ENCODE data around the gene IFNA5. TPM values are rescaled to one million over a fixed set of nuclear protein-coding genes. Genes with fewer than 3 reads are reported as not detected.
A peak's percentile ranks its signal among the peaks of the same experiment; 100 is the strongest.

IFNA5 gene
- total RNA-seq, result 0.36 TPM

DNA sequence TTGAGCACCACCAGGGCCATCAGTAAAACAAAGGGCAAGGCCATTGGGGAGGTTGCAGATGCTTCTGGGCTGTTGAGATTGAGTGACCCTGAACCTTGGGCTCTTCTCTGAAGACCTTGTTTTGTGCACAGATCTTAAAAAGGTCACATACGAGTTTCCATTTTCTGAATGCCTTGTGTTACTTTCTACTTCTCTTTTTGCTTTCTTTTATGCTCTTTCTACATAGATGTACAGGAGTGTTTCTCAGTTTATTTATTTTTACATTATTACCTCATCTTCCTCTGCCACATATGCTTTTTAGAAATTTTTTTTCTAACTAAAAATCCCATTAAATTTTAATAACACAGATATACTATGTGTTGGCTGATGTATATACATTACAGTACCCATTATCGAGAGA lies at the start of gene IFNA5:
TSS of gene IFNA5 (minus strand) at position 101 of the 400 bp plus-strand sequence. CDS start at position 44, 57 bp downstream.
- ATAC-seq, result no peak
- no peak for DNase-seq (ENCODE audit: low spot score)
- intact Hi-C loops (cut with DNase I), result no loop called here

DNA sequence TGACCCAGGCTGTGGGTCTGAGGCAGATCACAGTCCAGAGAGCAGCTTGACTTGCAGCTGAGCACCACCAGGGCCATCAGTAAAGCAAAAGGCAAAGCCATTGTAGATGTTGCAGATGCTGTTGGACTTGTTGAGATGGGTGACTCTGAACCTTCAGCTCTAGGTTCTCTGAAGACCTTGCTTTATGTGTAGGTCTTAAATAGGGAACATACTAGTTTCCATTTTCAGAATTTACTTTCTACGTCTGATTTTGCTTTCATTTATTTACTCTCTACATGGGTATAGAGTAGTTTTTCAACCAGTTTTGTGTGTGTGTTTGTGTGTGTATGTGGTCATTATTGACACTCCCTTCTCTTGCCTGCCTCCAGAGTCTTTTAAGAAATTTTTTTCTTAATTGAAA lies 45.7 kb upstream of the IFNA5 start, which contains the start of gene IFNA6:
TSS of gene IFNA6 (minus strand) at position 101 of the 400 bp plus-strand sequence. CDS start at position 101, 0 bp downstream.
- DNase-seq (ENCODE audit: low spot score) (no peak), ATAC-seq (no peak)
- intact Hi-C loops (cut with DNase I), result no loop called here

DNA sequence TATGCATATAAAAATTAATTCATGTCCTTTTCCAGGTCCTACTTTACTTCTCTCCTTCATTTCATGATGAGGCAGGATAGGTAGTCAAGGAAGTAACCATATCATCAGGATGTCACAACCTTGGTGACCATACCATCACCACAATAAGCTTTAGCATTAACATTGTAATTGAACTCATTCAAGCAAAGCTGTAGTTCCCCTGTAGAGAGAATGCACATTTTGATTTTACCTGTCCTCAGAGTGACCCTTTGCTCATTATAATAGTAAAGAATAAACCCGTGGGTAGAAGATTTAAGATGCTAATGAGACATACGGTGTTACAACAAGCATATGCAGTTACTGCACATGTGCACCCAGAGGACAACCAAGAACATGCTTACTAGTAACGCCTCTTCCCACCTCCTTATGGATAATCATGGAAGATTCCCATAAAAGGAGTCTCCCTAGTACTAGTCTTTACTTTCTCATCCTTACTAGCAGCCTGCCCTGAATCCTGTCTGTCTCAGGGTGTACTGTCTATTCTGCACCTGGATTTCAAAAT lies 43.4 kb upstream of the IFNA5 start:
- DNase-seq (ENCODE audit: low spot score), result no peak
- ATAC-seq, result no peak
- intact Hi-C loops (cut with DNase I), result no loop called here

DNA sequence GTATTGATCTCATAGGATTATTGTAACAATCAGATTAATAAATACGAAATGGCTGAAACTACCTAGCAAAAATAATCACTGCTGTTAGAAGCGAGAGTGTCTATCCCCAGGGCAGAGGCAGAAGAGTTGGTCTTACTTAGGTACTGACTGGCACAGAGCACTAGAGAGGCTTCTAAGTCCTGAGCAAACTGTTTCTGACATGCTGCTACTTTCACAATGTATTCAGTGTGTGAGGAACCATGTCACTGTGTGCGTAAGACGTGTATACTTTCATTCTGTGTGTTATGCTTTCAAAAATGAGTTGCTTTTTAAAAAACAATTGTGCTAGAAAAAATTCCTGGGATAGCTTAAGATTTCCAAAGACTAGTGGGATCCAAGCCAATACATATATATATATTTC lies 35.6 kb upstream of the IFNA5 start:
- DNase-seq (ENCODE audit: low spot score), result no peak
- intact Hi-C loops (cut with DNase I), result no loop called here
- ATAC-seq, result no peak

DNA sequence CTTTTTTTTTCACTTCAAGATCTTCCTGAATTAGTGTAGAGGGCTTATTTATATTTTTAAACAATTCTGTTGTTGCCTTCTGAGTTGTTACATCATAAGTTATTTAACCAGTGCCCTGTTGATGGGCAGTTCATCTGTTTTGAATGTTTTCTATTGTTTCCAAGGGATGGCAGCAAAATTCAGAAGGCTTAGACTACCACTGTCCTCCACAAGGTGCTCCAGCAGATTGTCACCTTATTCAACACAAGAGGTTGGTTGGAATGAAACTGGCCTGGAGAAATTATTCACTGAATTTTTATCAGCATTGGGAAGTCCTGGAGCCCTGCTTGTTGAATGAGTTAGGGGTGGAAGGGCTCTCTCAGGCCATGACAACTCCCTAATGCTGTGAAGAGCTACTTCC lies 31.3 kb upstream of the IFNA5 start:
- ATAC-seq (no peak), DNase-seq (ENCODE audit: low spot score) (no peak)
- intact Hi-C loops (cut with DNase I), result no loop called here

DNA sequence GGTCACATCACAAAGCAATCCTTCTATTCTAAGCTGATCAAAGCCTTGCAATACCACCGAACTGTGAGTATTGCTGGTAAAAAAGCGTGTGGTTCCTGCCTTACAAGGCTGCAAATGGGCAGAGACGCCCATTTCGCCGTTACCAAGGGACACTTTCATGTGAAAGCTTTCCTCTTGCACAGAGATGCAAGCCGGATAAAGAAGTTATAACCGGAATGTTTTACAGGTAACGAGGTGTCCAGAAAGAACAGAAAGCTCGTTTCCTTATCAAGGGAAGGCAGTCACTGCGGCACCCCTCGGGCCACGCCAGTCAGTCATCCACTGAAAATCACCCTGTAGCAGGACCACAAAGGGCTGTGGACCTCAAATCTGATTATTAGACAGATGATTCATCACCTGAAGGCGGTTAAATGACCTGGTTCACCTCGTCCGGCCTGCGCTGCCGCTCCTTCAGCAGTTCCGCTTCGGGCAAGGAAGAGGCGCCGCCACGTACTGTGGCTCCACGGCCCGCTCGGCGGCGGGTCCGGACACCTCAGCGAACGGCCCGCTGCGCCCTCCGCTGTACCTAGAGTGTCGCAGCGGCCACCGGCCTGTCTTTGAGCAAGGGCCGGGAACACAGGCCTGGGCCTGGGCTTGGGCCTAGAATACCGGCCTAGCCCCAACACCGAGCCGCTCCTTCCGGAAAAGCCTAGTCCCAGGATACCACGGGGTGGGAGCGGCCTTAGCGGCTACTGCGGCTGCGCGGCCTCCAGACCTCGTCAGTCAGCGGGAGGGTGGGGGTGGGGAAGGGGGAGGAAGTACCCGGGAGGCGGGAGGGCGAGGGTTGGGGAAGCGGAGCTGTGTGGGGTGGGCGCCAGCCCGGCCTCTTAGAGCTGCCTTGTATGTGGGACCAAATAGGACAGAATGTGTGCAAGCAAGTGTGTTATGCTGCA lies 29.9 kb upstream of the IFNA5 start, which contains the start of gene KLHL9:
TSS of gene KLHL9 (minus strand) at position 704 of the 932 bp plus-strand sequence. CDS start at position 159, 545 bp downstream.
- DNase-seq (ENCODE audit: low spot score), result peak; percentile 96
- ATAC-seq, result peak; percentile 99
- intact Hi-C loops (cut with DNase I), result no loop called here

DNA sequence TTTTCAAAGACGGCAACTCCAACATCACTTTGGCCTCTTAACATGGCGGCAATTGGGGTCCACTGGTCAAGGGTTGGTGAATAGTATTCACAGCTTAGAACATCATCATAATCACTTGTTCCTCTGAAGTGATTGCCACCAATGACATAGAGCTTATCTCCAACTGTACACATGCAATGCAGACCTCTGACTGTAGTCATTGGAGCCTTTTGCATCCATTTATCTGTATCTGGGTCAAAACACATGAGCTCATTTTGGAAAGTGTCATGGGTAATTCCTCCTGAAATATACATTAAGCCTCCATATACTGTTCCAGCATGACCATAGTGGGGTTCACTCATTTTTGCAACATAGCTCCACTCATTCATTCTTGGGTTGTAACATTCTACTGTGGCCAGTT lies 28.1 kb upstream of the IFNA5 start:
- DNase-seq (ENCODE audit: low spot score) (no peak), ATAC-seq (no peak)
- intact Hi-C loops (cut with DNase I), result no loop called here

DNA sequence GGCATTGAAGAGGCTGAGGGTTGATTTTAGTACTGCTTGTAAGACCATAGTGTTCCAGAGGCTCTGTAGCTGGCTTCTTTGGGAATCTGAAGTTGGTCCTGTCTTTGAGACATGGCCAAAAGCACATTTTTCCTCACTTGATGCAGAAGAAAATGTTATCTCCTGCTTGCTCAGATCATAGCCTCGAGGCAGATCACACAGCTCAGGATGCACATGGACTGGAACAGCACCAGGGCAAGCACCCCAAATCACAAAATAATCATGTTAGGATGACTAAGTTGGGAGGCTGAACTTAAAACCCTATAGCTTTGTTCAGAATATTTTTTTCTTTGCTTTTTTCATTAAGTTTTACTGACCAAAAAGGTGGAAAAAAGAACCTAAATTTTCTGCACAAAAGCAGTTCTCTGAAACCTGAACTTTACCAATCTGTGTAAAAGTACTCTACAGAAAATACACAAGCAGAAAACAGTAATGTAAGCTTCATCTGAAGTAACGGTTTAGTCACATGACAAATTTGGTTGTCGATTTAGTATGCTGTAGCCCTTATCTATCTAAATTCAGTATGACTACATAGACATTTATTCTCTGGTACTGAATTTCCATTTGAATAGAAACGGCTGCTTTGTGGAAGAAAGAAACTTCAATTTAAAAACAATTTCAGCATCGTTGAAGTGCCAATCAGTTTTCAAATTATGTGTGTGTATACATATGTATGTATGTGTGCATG lies 26.7 kb upstream of the IFNA5 start:
- ATAC-seq, result no peak
- intact Hi-C loops (cut with DNase I), result no loop called here
- no peak for DNase-seq (ENCODE audit: low spot score)

DNA sequence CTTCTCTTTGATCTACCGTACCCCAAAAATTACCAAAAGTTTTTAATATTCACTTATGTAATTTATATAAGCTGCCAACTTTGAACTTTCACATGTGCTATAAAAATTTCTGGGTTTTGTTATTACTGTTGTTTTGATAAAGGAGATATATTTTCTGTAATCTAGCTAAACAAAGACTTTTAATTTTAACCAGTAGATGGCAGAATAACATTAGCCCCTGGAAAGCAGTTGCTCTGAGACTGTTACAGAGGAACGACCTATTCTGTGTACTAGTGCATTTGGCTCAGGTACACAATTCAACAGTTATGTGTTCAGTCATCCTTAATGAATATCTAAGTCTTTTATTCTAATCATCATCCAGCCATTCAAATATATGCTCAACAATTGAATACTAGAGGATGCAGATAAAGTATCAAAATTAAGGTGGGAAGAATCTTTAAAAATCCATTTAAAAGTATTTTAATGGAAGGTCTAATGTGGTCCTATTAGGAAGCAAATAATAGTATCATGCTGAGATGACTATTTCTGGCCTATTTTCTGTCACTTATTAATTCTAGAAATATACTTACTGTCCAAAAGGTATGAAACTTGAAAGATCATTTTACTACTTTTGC lies 21.5 kb upstream of the IFNA5 start:
- DNase-seq (ENCODE audit: low spot score) (no peak), ATAC-seq (peak; percentile 80)
- intact Hi-C loops (cut with DNase I), result no loop called here

DNA sequence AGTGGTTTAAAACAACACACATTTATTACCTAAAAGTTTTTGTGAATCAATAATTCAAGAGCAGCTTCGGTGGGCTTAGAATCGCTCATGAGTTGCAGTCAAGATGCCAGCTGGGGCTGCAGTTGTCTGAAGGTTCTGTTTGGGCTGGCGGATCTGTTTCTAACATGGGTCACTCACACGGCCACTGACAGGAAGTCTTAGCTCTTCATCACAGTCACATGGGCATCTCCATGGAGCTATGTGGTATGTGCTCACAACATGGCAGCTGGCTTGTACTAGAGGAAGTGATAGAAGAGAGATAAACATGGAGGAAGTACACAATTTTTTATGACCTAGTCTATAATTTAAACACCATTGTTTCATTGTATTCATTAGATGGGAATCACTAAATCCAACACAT lies 18.9 kb upstream of the IFNA5 start:
- intact Hi-C loops (cut with DNase I), result loop anchor here (5.0 kb wide), 1 partner anchor 463 kb away; no protein-coding TSS in a partner anchor
- ATAC-seq (no peak), DNase-seq (ENCODE audit: low spot score) (no peak)

DNA sequence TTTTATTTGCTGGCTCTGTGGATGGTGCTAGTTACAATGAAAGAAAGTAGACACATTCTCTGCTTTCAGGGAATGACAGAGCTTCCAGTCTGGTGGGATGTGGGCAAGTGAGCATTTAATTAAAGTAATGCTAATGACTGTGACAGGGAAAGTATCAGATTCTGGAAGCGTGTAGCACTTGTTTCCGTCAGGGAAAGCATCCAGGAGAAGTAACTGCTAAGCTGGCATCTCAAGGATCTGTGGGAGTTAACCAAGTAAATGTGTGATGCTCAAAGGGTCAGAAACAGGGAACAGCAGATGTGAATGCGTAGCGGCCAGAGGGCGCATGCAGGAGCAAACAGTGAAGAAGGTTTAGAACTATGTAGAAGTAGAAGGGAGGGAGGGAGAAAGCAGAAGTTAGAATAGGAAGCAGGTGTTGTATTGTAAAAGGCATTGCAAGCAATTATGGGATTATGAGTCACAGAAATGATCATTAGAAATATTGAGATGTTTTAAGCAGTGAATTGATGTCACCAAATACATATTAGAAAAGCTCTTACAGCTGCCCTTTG lies 17.9 kb upstream of the IFNA5 start:
- intact Hi-C loops (cut with DNase I), result loop anchor here (5.0 kb wide), 1 partner anchor 464 kb away; no protein-coding TSS in a partner anchor
- no peak for DNase-seq (ENCODE audit: low spot score)
- ATAC-seq, result no peak

DNA sequence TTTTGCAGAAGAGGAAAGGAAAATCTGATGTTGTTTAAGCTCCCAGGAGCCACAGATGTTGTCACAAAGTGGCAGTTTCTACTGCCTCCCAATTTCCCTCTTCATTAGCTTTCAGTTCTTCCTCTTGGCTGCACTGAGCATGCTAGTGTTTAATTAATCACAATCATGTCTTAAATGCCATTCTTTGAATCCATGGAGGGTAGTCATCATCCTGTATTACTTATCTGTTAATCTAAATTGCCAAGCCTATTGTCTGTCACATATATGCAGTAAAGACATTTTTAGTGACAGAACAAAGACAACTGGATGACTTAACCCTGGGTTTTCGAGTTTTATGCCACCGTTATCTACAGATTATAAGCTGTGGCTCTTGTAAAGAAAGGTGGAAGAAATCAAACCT lies 15.4 kb upstream of the IFNA5 start:
- DNase-seq (ENCODE audit: low spot score) (no peak), ATAC-seq (no peak)
- intact Hi-C loops (cut with DNase I), result loop anchor here (5.0 kb wide), 1 partner anchor 467 kb away; no protein-coding TSS in a partner anchor

DNA sequence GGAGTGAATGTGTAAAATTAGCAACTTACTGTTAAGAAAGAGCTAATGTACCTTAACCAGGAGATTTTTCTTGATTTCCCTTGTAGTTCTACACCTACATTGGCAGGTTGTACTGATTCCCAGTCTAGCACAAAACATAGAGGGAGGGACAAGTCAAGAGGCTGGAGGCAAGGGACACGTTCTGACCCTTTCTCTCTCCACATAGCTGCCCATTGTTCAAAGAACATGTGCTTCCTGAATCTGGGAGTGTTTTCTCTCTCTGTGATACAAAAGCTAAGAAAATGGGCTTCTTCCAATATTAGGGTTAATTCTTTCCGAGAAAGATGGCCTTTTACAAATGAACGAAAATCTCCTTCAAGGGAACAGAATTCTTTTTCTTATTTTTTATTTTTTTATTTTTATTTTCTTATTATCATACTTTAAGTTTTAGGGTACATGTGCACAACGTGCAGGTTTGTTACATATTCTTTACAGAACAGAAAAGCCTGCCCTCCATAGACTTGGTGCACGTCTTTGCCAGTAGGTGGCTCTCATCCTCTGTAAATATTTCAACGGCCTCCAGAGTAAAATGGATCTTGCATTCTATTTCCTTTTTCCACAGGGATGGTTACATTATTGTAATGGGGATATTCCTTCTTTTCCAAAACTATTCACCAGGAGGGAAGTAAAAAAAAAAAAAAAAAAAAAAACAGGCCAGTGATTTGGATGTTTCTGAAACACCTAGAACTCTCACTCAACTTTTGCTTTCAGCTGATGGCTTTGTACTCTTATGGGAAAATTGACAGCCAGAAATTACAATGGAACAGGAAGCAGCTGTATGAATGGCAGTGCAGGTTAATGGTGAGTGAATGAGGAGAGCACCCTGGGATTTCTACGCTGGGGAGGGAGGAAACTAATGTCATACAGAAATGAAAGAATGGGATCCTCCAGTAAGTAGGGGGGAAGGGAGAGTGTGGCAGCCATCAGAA lies 13.1 kb upstream of the IFNA5 start:
- ATAC-seq (peak; percentile 82), DNase-seq (ENCODE audit: low spot score) (no peak)
- intact Hi-C loops (cut with DNase I), result no loop called here

DNA sequence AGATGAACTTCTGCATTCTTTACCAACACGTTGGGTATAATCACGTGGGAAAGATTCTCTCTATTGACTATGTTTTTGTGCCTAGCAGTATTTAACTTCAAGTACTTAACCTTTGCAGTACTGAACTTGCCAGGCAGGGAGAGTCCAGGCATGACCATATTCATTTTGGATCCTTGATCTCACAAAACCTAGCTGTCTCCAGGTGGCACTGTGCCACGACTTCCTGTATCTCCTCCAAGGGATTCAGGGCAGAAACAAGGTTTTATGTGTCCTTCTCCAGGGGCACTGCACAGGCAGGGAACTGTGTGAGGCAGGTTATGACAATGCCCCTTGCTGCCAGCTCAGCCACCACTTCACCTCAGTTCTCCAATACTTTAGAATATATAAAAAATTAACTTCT lies 11.7 kb upstream of the IFNA5 start:
- ATAC-seq (peak; percentile 13), DNase-seq (ENCODE audit: low spot score) (no peak)
- intact Hi-C loops (cut with DNase I), result no loop called here

DNA sequence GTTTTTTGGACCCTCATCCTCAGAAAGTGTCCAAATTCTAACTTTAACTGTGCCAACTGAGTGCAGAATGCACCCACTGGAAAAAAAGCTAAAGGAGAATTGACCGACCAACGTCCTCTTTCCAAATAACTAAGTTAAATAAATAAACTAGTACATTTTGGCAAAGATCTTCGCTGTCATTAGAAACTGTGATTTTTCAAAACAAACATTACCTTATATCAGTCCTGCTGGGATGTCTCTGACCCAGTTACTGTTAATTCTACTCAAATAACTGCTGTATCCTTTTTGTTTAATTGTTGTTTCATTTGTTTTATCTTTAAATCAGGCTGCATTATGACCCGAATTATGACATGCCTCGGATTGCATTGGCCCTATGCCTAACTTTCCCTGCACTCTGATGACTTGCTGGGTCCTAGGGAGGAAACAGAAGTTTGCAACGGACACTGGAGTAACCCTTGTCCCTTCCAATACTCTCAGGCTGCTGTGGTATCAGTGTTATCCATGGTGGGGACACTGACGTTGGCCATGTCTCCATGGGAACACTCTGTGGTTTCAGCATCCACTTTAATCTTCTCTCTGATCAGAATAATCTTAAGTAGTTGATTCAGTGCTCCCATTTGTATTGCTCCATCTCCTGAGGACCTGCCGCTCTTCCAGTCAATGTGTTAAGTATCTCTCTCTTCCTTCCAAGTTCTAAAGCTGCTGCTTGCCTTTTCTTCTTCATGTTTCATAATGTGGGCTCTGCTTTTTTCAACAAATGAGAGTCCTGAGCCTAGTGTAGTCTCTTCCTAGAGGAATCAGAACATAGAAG lies 11.1 kb upstream of the IFNA5 start:
- ATAC-seq (peak; percentile 55), DNase-seq (ENCODE audit: low spot score) (no peak)
- intact Hi-C loops (cut with DNase I), result no loop called here

DNA sequence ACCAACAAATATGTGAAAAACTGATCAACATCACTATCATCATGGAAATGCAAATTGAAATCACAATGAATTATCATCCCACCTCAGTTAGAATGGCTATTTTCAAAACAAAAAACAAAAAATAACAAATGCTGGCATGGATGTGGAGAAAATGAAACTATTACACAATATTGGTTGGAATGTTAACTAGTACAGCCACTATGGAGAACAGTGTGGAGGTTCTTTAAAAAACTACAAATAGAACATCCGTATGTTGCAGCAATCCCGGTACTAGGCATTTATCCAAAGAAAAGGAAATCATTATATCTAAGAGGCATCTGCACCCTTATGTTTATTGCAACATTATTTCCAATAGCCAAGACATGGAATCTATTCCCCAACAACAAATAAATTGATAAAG lies 9.0 kb upstream of the IFNA5 start:
- DNase-seq (ENCODE audit: low spot score) (no peak), ATAC-seq (no peak)
- intact Hi-C loops (cut with DNase I), result no loop called here

DNA sequence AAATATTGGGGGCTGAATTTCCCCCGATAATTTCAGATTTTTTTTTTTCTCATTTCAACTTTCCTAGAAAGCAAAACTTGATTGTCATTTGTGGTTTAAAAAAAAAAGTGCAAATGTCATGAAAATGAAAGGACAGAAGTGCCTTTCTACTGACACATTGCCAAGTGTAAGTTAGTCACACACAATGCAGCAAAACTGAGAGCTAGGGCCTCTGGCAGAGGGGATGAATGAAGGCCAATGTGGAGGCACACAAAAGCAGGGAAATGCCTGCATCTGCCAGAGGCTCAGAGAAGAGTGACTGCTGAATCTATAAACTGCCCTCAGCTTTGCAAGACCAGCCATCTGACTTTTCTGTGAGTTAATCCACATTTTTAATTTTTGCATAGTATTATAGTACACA lies 6.8 kb upstream of the IFNA5 start:
- intact Hi-C loops (cut with DNase I), result no loop called here
- ATAC-seq (no peak), DNase-seq (ENCODE audit: low spot score) (no peak)

Measured in sciatic nerve (tissue), 2 donors.